Adipocyte (in vitro differentiated cells): ENCODE results near the gene HOXA9.

ENCODE experiments used
- DNase-seq: peaks from one replicate; pipeline ENCODE4 v3.0.0-alpha.2; 2015; ENCODE audit warnings: low read depth
- H3K27me3 ChIP-seq: replicated peaks from 2 replicates; pipeline ENCODE4 v1.7.0; 2013; ENCODE audit warnings: mild to moderate bottlenecking, low read length, moderate library complexity; ENCODE audit not compliant: control insufficient read depth, insufficient read depth
- H3K36me3 ChIP-seq: 2 replicates; pipeline ENCODE4 v1.7.0; 2013; ENCODE audit warnings: low read length, mild to moderate bottlenecking, moderate library complexity; ENCODE audit not compliant: control insufficient read depth, insufficient read depth, severe bottlenecking
- H3K4me1 ChIP-seq: 2 replicates; pipeline ENCODE4 v1.7.0; 2013; ENCODE audit warnings: mild to moderate bottlenecking, low read length, moderate library complexity; ENCODE audit not compliant: control insufficient read depth, insufficient read depth
- H3K4me3 ChIP-seq: 2 replicates; pipeline ENCODE4 v1.7.0; 2013; ENCODE audit warnings: mild to moderate bottlenecking, low read length, moderate library complexity
- H3K9ac ChIP-seq: 2 replicates; pipeline ENCODE4 v1.7.0; 2013; ENCODE audit warnings: mild to moderate bottlenecking, low read length, moderate library complexity
- H3K9me3 ChIP-seq: 2 replicates; pipeline ENCODE4 v1.7.0; 2013; ENCODE audit warnings: mild to moderate bottlenecking, low read length, moderate library complexity; ENCODE audit not compliant: control insufficient read depth

HOXA9 gene

DNA sequence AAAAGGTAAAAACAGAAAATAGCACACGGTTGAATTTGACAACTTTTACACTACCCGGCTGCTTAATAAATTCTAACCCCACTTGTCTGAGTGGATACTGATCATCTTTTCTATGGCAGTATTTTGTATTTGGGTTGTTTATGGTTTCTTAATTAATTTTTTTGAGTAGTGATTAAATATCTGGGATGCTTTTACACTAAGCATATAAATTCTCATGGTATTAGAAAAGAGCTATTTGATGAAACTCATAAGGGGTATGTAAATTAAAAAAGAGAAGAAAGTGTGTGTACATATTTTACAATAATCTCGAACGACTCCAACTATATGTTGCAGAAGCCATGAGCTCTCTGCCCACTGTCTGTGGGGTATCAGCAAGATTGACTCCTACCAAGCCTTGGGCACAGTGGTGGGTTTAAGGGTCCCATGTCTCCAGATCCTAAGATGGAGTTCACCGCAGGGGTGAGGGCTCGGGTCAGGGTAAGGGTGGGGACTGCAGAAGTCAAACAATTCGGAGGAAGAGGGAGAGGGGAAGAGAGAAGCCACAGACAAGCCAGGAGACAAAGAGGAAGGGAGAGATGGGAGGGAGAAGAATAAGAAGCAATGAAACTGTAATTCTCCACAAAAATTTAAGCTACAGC lies 42.1 kb upstream of the HOXA9 start:
- H3K27me3 ChIP-seq = peaks cover 82% of the 10 kb centered on the region
- H3K9me3 ChIP-seq = no peaks in the 10 kb centered on the region
- no peak overlapping the region for H3K4me3 ChIP-seq
- DNase-seq = no peak
- no peaks in the 10 kb centered on the region for H3K36me3 ChIP-seq
- H3K9ac ChIP-seq = no peak overlapping the region
- H3K4me1 ChIP-seq = peaks cover 14% of the 10 kb centered on the region

DNA sequence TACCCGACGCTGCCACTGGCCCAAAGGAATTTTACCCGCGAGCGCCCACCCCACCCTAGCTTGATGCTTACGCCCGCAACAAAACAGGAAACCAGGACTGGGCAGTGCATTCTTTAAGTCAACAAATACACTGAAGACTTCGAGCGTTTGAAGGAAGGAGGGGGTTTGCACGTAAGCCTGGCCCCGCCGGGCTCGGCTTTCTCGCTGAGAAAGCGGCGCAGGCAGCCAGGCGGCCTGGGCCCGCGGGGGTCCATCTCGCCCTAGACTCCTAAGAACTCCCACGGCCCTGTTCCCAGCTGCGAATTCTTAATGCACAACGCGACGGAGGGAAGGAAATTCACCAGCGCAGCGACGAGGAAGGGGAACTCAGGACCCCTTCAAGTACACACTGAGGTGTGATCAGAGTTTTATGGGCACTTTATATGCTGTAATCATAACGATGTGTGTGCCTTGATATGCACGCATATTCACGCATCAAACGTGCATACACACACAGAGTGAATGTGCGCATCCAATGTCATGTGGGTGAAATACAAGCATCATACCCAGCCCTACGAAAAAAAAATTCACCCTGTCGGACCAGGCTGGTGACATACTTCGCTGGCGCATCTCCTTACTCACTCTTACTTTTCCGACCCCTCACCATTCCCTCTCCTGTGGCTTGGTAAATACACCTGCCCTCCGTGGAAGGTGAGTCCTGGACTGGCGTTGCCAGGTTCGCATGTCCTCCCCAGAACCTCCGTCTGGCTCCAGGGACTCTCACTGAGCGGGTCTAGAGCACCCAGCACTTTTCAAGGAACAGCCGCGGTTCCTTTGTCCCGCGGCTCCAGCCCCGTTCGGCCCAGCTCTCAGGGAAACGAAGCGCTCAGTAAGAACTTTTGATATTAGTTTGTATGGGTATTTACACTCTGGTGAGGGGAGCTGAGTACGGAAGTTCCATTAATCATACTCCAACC lies 40.3 kb upstream of the HOXA9 start:
- H3K9me3 ChIP-seq = no peaks in the 10 kb centered on the region
- H3K4me1 ChIP-seq = peaks cover 8% of the 10 kb centered on the region
- no peak for DNase-seq
- H3K4me3 ChIP-seq = peak overlapping the region; percentile 67
- no peaks in the 10 kb centered on the region for H3K36me3 ChIP-seq
- H3K9ac ChIP-seq = no peak overlapping the region
- H3K27me3 ChIP-seq = peaks cover 82% of the 10 kb centered on the region

DNA sequence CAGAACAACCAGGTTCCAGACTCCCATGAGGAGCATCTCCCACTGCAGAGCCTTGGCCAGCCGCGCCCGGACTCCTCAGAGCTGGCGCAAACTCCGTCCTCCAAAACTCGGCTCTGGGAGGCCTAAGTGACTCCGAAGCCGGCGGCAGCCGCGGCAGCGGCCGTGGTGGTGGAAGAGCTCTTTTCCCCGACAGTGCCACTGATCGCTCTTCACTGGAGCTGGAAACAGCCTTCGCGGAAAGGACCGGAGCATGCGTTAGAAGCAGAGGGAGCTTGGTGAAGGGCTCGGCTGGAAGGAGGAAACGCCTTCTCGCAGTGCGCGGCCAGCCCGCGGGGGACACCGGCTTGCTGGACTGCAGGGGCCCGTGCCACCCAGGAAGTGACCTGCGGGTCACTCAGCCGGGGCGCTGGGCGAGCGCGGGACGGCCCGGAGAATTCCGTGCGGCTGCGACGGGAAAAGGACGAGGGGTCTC lies 39.5 kb upstream of the HOXA9 start:
- no peak for DNase-seq
- Histone ChIP-seq H3K9ac (no peak overlapping the region), H3K27me3 (peaks cover 81% of the 10 kb centered on the region), H3K4me3 (peak overlapping the region; percentile 67), H3K9me3 (no peaks in the 10 kb centered on the region), H3K36me3 (no peaks in the 10 kb centered on the region), H3K4me1 (peaks cover 6% of the 10 kb centered on the region)

DNA sequence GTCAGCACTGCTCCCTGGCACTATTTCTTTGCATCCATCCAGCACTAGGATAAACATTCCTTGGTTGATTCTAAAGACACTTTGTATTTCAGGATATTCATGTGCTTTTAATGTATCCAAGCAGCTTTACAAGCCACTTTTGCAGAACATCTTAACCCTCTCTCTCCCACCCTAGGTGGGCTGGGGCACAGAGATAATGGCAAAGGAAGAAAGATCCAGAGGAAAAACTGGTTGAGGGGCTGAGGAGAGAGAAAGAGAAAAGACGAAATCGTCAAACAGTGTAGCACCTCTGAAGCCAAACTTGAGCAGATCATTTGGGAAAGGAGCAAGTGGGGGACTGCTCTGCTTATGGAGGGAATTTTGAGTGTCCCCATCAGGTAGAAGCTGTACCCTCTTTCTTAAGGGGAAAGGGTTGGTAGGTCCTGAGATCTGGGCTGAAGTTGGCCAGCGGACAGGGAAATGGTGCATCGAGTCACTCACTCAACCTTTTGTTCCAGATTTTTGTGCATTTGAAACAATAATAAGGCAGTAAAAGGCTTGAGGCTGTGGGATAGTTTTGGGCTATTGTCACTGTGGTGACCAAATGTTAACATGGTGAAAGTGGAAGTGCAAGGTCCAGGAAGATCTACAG lies 38.7 kb upstream of the HOXA9 start:
- Histone ChIP-seq H3K9ac (no peak overlapping the region), H3K27me3 (peaks cover 80% of the 10 kb centered on the region)
- no peak for DNase-seq

DNA sequence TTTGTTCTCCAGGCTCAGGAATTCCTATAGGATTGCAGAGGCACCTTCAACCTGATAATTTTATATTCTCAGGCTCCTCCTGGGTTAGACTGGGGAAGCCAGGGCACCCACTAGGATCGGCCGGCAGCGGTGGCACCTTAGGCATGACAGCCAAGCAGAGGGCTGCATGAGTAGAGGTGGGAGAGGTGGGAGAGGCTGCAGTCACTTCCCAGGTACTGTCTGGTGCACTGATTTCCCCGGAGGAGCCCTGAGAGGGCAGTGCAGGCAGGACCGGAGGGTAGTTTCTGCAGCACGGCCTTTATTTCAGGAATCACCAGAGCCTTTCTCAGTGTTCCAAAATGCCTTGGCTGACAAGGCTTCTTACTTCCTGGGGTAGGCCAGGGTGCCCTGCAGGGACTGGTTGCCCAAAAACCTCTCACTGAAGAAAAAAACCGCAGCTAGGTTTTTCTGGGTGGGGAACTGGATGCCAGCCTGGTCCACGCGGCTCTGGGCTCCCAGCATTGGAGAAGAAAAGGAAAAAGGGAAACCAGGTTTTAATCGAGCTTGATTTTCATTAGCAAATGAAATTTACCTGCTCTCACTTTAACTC lies 38.1 kb upstream of the HOXA9 start:
- no peak overlapping the region for H3K4me3 ChIP-seq
- H3K9ac ChIP-seq = no peak overlapping the region
- no peaks in the 10 kb centered on the region for H3K9me3 ChIP-seq
- no peak for DNase-seq
- H3K4me1 ChIP-seq = peaks cover 6% of the 10 kb centered on the region
- no peaks in the 10 kb centered on the region for H3K36me3 ChIP-seq
- H3K27me3 ChIP-seq = peaks cover 80% of the 10 kb centered on the region

More for the DNA sequence above, 38.7 kb upstream of the HOXA9 start:
- Histone ChIP-seq H3K4me3 (no peak overlapping the region), H3K36me3 (no peaks in the 10 kb centered on the region), H3K4me1 (peaks cover 6% of the 10 kb centered on the region), H3K9me3 (no peaks in the 10 kb centered on the region)

DNA sequence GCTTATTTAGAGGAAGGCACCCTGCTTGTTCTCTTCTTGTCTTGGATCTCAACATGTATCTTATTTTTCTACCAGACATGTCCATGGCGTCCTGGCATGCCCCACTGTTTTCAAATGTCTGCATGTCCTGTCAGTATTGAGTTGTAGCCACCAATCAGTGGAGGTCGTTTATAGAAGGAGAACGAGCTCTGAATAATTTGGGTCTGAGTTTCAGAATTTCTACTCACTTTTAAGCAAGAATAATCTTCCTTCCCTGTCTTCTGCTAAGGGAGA lies 37.5 kb upstream of the HOXA9 start:
- H3K27me3 ChIP-seq = peaks cover 83% of the 10 kb centered on the region
- no peak for DNase-seq
- no peaks in the 10 kb centered on the region for H3K36me3 ChIP-seq
- no peaks in the 10 kb centered on the region for H3K9me3 ChIP-seq
- H3K4me1 ChIP-seq = peaks cover 6% of the 10 kb centered on the region
- no peak overlapping the region for H3K4me3 ChIP-seq
- H3K9ac ChIP-seq = no peak overlapping the region

DNA sequence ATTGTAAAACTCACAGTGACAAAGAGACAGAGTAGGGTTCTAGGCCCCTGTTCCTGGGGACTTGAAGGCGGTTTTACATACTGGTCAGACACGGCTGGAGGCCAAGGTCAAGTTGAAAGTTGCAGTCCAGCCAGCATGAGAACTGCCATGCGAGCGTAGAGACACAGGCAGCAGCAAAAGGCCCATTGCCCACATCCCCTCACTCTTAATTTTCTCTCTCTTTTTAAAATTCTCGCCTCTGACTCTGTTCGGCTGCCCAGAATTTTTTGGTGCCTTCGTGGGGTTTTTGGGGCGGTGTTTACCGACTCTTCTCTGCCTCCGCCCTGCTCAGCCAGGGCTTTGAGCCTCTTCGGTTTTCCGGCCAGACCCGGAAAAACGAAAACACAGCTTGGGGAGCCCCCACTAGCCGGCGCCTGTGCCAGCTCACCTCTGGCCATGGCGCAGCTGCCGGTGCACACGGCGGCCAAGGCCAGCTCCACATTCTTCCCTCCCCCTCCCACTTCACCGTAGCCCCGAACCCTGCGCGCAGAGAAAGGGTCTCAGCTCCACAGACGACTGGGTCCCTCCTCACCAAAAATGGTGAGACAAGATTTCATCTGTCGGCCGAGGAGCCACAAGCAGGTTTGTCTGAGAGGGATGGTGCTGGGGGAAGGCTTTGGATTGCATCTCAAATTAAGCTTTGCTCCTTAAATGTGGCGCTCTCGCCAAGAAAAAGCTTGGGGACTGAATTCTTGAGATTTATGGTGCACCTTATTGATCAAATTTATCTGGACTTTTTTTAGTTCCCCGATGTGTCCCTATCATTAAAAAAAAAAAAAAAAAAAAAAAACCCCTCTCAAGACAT lies 36.9 kb upstream of the HOXA9 start:
- Histone ChIP-seq H3K27me3 (peaks cover 88% of the 10 kb centered on the region), H3K4me1 (peaks cover 6% of the 10 kb centered on the region), H3K4me3 (no peak overlapping the region), H3K36me3 (no peaks in the 10 kb centered on the region), H3K9ac (no peak overlapping the region), H3K9me3 (no peaks in the 10 kb centered on the region)
- no peak for DNase-seq

DNA sequence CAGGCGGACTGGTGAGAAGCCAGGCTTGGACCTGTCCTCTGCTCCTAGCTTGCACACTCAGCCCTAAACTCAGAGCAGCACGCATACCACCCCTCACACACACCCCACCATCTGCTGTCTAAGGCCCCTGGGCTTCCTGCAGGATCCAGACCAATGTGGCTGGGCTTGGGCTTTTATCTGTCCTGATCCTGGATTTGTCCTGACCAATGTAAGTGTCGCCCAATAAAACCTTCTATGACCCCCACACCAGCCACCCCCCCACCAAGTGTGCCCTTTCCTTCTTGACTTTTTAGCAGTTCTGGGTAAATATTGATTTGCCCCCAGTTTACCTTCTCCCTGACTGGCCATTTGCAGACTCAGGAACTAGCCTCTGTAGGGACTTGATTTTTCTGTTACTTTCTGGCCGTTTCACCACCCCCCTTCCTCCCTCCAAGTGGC lies 36.3 kb upstream of the HOXA9 start:
- Histone ChIP-seq H3K9ac (no peak overlapping the region), H3K4me3 (no peak overlapping the region), H3K27me3 (peaks cover 86% of the 10 kb centered on the region), H3K4me1 (peaks cover 6% of the 10 kb centered on the region), H3K9me3 (no peaks in the 10 kb centered on the region), H3K36me3 (no peaks in the 10 kb centered on the region)
- no peak for DNase-seq

DNA sequence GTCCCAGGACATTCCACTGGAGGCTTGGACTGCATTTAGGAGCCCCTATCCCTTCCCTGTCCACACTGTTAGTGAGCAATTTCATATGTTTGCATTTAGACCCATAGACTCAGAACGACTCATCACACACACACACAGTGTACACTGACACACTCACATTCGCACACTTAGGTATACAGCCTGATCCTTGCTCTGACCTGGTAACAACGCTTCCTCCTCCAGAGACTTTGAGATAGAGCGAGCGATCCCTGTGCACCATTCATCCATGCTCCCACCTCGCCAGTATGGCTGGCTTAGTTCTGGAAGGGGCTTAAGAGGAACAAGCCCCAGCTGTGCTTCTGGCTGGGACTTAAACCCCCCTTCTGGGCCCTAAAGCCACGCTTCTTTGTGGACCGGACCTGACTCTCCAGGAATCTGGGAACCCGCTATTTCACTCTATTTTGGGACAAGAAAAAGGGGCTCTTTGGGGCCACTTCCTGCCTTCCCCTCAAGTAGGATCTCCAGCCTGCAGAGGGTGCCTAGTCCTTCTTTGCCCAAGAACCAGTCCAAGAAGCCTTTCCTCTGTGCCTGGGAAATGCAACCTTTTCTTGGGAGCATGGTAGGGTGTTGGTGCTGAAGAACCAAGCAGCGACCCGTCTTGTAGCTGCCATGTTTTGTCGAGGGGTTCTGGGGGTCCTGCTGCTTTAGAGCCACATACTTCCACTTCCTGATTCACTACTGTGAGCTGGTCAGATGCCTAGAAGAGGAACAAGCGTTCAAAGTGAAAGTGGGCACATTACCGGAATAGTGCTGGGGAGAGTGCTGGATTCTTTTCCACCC lies 35.6 kb upstream of the HOXA9 start:
- H3K27me3 ChIP-seq = peaks cover 84% of the 10 kb centered on the region
- DNase-seq = no peak

More for the DNA sequence above, 35.6 kb upstream of the HOXA9 start:
- H3K4me1 ChIP-seq = peaks cover 6% of the 10 kb centered on the region
- H3K36me3 ChIP-seq = no peaks in the 10 kb centered on the region
- H3K9ac ChIP-seq = no peak overlapping the region
- peak overlapping the region; percentile 69 for H3K4me3 ChIP-seq
- no peaks in the 10 kb centered on the region for H3K9me3 ChIP-seq
